Cardiac fibroblast (primary cell): ENCODE results near the gene USP53.
A peak's percentile ranks its signal among the peaks of the same experiment; 100 is the strongest.
"Not testable (repeated sequence)": the region's sequence is repeated elsewhere in the genome, so short reads cannot be mapped to it uniquely, and the experiment has no call there.

Source experiments
- DNase-seq, 2 donors: peaks; one replicate each; pipeline versions ENCODE4 v3.0.0 to v3.0.0-alpha.2; 2010; ENCODE audit warnings: low read depth in 2 of 2
- H3K4me3 ChIP-seq, 2 donors: replicated peaks in 1 of 2; 1 replicate in 1 of 2; 2 replicates in 1 of 2; pipeline ENCODE4 v1.5.1; 2011; ENCODE audit warnings: low read depth in 2 of 2, low read length in 2 of 2, mild to moderate bottlenecking in 2 of 2, moderate library complexity in 1 of 2
- TF ChIP-seq, protein P1 (sequence below): IDR thresholded peaks from one replicate; pipeline ENCODE4 v1.5.1; 2011; ENCODE audit warnings: low read depth, mild to moderate bottlenecking, low read length, inconsistent platforms

The USP53 gene

GRCh38 chr4:119264743-119265142, 52.2 kb downstream of the USP53 start:
- DNase-seq: no peak
- TF ChIP-seq, protein P1, sequence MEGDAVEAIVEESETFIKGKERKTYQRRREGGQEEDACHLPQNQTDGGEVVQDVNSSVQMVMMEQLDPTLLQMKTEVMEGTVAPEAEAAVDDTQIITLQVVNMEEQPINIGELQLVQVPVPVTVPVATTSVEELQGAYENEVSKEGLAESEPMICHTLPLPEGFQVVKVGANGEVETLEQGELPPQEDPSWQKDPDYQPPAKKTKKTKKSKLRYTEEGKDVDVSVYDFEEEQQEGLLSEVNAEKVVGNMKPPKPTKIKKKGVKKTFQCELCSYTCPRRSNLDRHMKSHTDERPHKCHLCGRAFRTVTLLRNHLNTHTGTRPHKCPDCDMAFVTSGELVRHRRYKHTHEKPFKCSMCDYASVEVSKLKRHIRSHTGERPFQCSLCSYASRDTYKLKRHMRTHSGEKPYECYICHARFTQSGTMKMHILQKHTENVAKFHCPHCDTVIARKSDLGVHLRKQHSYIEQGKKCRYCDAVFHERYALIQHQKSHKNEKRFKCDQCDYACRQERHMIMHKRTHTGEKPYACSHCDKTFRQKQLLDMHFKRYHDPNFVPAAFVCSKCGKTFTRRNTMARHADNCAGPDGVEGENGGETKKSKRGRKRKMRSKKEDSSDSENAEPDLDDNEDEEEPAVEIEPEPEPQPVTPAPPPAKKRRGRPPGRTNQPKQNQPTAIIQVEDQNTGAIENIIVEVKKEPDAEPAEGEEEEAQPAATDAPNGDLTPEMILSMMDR: no peak
- no peak overlapping the region for H3K4me3 ChIP-seq

- DNase-seq: no peak
- TF ChIP-seq, protein P1: no peak
- H3K4me3 ChIP-seq: no peak overlapping the region
Measured at GRCh38 chr4:119266153-119266552, 53.6 kb downstream of the USP53 start.

DNA sequence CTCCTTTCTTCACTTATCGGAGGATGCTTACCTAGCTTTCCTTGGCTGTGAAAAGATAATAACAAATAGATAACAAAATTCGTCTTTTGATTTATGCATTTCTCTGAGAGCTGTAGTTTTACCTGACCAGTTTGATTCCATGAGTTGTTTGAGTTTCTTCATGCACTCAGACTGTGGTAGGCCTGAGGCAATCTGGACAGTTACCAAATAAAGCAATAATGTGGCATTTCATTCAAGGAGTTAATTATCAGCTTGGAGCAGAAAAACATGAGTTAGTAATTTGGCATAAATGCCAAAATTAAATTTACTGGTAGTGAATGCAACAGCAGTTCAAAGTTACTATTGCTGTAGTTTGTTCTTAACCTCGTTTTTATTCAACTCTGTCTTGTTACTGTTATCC, 56.0 kb downstream of the USP53 start:
- DNase-seq: peak in 1 of 2 donors; percentile 3
- H3K4me3 ChIP-seq: no peak overlapping the region
- TF ChIP-seq, protein P1: no peak

DNA sequence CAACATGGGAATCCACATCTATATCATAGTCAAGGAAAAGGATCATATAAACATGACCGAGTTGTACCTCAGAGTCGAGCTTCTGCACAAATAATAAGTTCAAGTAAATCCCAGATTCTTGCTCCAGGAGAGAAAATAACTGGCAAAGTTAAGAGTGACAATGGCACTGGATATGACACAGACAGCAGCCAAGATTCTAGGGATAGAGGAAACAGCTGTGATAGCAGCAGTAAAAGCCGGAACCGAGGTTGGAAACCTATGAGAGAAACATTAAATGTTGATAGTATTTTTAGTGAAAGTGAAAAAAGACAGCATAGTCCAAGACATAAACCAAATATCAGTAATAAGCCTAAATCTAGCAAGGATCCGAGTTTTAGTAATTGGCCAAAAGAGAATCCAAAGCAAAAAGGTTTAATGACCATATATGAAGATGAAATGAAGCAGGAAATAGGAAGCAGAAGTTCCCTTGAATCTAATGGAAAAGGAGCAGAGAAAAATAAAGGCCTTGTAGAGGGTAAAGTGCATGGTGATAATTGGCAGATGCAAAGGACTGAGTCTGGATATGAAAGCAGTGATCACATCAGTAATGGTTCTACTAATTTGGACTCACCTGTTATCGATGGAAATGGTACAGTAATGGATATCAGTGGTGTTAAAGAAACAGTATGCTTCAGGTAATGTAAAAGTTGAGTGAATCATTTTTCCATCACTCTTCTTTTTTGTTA, 59.0 kb downstream of the USP53 start:
- no peak for DNase-seq
- H3K4me3 ChIP-seq: no peak overlapping the region
- TF ChIP-seq, protein P1: no peak

DNA sequence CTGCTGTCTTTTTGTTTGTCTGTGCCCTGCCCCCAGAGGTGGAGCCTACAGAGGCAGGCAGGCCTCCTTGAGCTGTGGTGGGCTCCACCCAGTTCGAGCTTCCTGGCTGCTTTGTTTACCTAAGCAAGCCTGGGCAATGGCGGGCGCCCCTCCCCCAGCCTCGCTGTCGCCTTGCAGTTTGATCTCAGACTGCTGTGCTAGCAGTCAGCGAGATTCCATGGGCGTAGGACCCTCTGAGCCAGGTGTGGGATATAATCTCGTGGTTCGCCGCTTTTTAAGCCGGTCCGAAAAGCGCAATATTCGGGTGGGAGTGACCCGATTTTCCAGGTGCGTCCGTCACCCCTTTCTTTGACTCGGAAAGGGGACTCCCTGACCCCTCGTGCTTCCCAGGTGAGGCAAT, 67.0 kb downstream of the USP53 start:
- not testable (repeated sequence) for DNase-seq, H3K4me3 ChIP-seq

- DNase-seq: not testable (repeated sequence)
Measured at GRCh38 chr4:119279945-119280344, 67.4 kb downstream of the USP53 start.

DNA sequence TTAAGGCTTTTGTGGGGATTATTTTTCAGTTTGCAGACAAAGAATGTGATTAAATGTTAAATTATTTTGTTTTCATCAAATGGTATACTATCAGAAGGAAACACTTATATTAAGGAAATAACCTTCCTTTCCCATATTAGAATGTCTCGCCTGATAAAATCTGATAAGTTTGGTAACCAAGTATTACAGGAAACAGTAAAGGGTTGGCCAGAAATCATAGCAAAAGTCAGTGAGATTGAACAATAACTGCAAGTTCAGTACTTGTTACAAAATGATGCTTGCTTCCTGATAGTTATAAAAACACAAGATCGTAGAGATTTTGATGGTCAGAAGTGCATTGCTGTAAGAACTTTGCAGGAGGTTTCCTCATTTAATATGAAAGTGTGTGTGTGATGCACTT, 68.9 kb downstream of the USP53 start:
- no peak for DNase-seq
- no peak overlapping the region for H3K4me3 ChIP-seq
- TF ChIP-seq, protein P1: no peak

More at GRCh38 chr4:119279945-119280344, 67.4 kb downstream of the USP53 start:
- H3K4me3 ChIP-seq: not testable (repeated sequence)
